Hepatocyte (in vitro differentiated cells): ENCODE measurements around the gene ILRUN. TPM values are rescaled to one million over a fixed set of nuclear protein-coding genes. Genes with fewer than 3 reads are reported as not detected.
"Not testable (repeated sequence)": the region's sequence is repeated elsewhere in the genome, so short reads cannot be mapped to it uniquely, and the experiment has no call there.

Experiments
- DNase-seq: peaks from one replicate; pipeline ENCODE4 v3.0.0-alpha.2; 2016; ENCODE audit warnings: low spot score
- H2AFZ ChIP-seq: fragments of 200-600 bp; sonication (generic); 2 replicates; pipeline ENCODE4 v1.6.0; 2016; ENCODE audit warnings: antibody characterized with exemption, mild to moderate bottlenecking
- H3K27ac ChIP-seq: fragments of 200-600 bp; sonication (generic); 2 replicates; pipeline ENCODE4 v1.5.1; 2016; ENCODE audit warnings: mild to moderate bottlenecking
- H3K27me3 ChIP-seq: fragments of 200-600 bp; sonication (generic); 2 replicates; pipeline ENCODE4 v1.6.1; 2016
- H3K36me3 ChIP-seq: fragments of 200-600 bp; sonication (generic); replicated peaks from 2 replicates; pipeline ENCODE4 v1.5.1; 2016; ENCODE audit warnings: low read depth; ENCODE audit not compliant: insufficient read depth
- H3K4me1 ChIP-seq: fragments of 200-600 bp; sonication (generic); 2 replicates; pipeline ENCODE4 v1.5.1; 2016; ENCODE audit warnings: mild to moderate bottlenecking, moderate library complexity; ENCODE audit not compliant: insufficient read depth
- H3K4me2 ChIP-seq: fragments of 200-600 bp; sonication (generic); 2 replicates; pipeline ENCODE4 v1.6.0; 2016
- H3K4me3 ChIP-seq: fragments of 200-600 bp; sonication (generic); 2 replicates; pipeline ENCODE4 v1.5.1; 2016; ENCODE audit warnings: mild to moderate bottlenecking
- H3K79me2 ChIP-seq: fragments of 200-600 bp; sonication (generic); 2 replicates; pipeline ENCODE4 v1.6.0; 2017; ENCODE audit warnings: mild to moderate bottlenecking
- H3K9me2 ChIP-seq: fragments of 200-600 bp; sonication (generic); replicated peaks from 2 replicates; pipeline ENCODE4 v1.6.0; 2017; ENCODE audit warnings: mild to moderate bottlenecking; ENCODE audit not compliant: insufficient read depth
- H3K9me3 ChIP-seq: fragments of 200-600 bp; sonication (generic); 2 replicates; pipeline ENCODE4 v1.5.1; 2016; ENCODE audit warnings: low read depth, mild to moderate bottlenecking
- H4K20me1 ChIP-seq: fragments of 200-600 bp; sonication (generic); 2 replicates; pipeline ENCODE4 v1.6.0; 2016; ENCODE audit warnings: mild to moderate bottlenecking; ENCODE audit not compliant: insufficient read depth, poor library complexity, severe bottlenecking
- EZH2 ChIP-seq: fragments of 200-600 bp; sonication (generic); IDR thresholded peaks from 2 replicates; pipeline ENCODE4 v1.6.1; 2016; ENCODE audit warnings: antibody characterized with exemption, mild to moderate bottlenecking, borderline replicate concordance
- EZH2phosphoT487 ChIP-seq: fragments of 200-600 bp; sonication (generic); IDR thresholded peaks from one replicate; pipeline ENCODE4 v1.6.1; 2018; ENCODE audit warnings: antibody characterized with exemption, mild to moderate bottlenecking, low read depth, moderate library complexity; ENCODE audit not compliant: unreplicated experiment, severe bottlenecking
- WGBS: methylation state at CpG from one replicate; pipeline ENCODE4 v1.1.6; 2016; ENCODE audit warnings: low lambda C conversion rate; ENCODE audit errors: missing lambda C conversion rate; 5-methylcytosine and 5-hydroxymethylcytosine counted together
- polyA plus RNA-seq: library from polyadenylated mRNA; unstranded; fragments of >200 nt; fragmentation: Nextera tagmentation; extraction: Ambion mirVana; gene quantifications from 2 replicates; pipeline ENCODE4 v1.2.1, GENCODE V29; 2016
- total RNA-seq: library from RNA; depleted of rRNA; stranded (reverse); fragments of >200 nt; gene quantifications from 2 replicates; pipeline ENCODE4 v1.2.3, GENCODE V29; 2014
- TF ChIP-seq, protein P1 (sequence below): fragments of 200-600 bp; sonication (generic); IDR thresholded peaks from 2 replicates; pipeline ENCODE4 v1.5.1; 2016; ENCODE audit warnings: antibody characterized with exemption, mild to moderate bottlenecking; ENCODE audit not compliant: poor library complexity

The ILRUN gene
- total and polyA plus RNA-seq, 2 experiments from 2014 or later = 12.7 to 61.3 TPM

DNA sequence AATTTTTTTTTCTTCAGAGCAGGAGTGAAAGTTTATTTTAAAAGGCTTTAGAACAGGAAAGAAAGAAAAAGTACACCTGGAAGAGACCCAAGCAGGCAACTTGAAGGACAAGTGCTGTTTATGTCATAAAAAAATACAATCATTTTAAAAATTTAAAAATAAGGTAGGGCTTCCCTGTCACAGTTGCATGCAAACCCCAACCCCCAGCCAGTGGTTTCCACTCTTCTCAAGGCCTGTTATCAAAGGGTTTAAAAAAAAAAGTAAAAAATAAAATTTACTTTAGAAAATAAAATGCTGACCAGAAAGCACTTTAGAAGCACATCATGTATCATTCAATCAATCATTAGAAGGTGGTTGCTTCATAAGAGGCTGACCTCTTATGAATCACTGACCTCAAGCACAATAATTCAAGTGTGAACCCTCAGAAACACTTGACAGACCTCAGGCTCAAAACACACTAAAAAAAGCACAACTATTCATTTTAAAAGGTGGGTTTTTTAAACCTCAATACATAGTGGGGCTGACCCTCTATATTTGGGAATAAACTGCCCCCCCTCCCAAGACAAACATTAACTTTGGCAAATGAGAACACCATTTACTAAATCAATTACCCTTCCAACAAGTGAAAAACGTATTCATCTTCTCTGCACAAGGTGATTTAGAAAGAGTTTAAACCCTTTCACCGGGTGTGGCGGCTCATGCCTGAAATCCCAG lies 15.6 kb downstream of the ILRUN start:
- TF ChIP-seq EZH2 = no peak
- no peak for TF ChIP-seq EZH2phosphoT487
- TF ChIP-seq, protein P1, sequence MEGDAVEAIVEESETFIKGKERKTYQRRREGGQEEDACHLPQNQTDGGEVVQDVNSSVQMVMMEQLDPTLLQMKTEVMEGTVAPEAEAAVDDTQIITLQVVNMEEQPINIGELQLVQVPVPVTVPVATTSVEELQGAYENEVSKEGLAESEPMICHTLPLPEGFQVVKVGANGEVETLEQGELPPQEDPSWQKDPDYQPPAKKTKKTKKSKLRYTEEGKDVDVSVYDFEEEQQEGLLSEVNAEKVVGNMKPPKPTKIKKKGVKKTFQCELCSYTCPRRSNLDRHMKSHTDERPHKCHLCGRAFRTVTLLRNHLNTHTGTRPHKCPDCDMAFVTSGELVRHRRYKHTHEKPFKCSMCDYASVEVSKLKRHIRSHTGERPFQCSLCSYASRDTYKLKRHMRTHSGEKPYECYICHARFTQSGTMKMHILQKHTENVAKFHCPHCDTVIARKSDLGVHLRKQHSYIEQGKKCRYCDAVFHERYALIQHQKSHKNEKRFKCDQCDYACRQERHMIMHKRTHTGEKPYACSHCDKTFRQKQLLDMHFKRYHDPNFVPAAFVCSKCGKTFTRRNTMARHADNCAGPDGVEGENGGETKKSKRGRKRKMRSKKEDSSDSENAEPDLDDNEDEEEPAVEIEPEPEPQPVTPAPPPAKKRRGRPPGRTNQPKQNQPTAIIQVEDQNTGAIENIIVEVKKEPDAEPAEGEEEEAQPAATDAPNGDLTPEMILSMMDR = no peak
- WGBS = 84% methylated on average over 3 of the region's 3 CpGs
- Histone ChIP-seq H3K79me2 (peaks cover 100% of the 10 kb centered on the region), H3K27ac (peak overlapping the region; percentile 60), H3K4me2 (peak overlapping the region; percentile 35), H4K20me1 (peaks cover 47% of the 10 kb centered on the region), H3K36me3 (no peaks in the 10 kb centered on the region), H3K4me3 (no peak overlapping the region), H2AFZ (no peak overlapping the region), H3K27me3 (no peaks in the 10 kb centered on the region), H3K9me3 (no peaks in the 10 kb centered on the region), H3K4me1 (peaks cover 18% of the 10 kb centered on the region), H3K9me2 (no peaks in the 10 kb centered on the region)
- no peak for DNase-seq

DNA sequence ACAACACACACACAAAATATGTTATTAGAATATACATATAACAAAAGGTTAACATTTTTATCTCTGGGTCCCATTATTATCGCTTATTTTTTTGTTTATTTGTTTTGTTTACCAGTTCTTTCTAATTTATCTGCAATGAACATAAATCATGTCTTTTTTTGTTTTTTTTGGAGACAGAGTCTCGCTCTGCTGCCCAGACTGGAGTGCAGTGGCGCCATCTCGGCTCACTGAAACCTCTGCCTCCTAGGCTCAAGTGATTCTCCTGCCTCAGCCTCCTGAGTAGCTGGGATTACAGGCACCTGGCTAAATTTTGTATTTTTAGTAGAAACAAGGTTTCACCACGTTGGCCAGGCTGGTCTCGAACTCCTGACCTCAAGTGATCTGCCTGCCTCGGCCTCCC lies 16.3 kb downstream of the ILRUN start:
- Histone ChIP-seq H4K20me1 (peaks cover 47% of the 10 kb centered on the region), H3K79me2 (peaks cover 100% of the 10 kb centered on the region), H3K4me2 (peak overlapping the region; percentile 35), H3K4me1 (peaks cover 18% of the 10 kb centered on the region), H3K27ac (peak overlapping the region; percentile 60)
- H3K9me3 ChIP-seq, DNase-seq, H3K36me3 ChIP-seq, H3K4me3 ChIP-seq, H3K9me2 ChIP-seq, H3K27me3 ChIP-seq, H2AFZ ChIP-seq: not testable (repeated sequence)
- WGBS = 89% methylated on average over 7 of the region's 7 CpGs

DNA sequence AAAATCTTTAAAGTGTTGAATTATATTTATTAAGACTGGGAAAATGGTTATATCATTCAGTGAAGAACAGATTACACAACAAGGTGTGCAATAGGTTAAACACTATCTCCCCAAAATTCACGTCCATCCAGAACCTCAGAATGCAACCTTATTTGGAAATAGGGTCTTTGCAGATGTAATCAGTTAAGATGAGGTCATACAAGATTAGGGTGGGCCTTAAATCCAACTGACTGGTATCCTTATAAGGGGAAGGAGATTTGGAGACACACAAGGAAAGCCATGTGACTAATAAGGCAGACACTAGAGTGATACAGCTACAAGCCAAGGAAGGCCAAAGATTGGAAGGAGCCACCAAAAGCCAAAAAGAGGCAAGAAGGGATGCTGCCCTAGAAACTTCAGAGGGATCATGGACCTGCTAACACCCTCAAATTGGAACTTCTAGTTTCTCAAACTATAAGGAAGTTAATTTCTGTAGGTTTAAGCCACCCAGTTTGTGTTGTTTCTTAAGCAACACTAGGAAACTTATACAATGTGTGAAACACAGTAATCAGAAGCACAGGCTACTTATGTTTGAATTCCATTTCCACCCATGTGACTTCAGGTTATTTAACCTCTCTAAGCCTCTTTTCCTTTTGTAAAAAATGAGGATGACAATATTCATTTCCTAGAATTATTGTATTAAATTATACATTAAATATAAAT lies 16.9 kb downstream of the ILRUN start:
- peak overlapping the region; percentile 50 for H3K27ac ChIP-seq

DNA sequence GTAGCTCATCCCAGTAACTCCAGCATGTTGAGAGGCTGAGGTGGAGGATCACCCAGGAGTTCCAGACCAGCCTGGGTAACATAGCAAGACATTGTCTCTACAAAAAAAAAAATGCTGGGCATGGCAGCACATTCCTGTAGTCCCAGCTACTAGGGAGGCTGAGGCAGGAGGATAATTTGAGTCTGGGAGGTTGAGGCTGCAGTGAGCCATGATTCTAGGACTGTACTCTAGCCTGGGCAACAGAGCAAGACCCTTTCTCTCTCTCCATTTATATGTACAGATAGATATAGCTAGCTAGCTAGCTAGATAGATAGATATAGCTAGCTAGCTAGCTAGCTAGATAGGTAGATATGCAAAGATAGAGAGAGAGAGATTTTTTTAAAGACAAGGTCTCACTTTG lies 20.4 kb downstream of the ILRUN start:
- peaks cover 23% of the 10 kb centered on the region for H4K20me1 ChIP-seq
- H3K4me2 ChIP-seq = no peak overlapping the region
- DNase-seq = no peak
- no peak overlapping the region for H2AFZ ChIP-seq
- H3K36me3 ChIP-seq = no peaks in the 10 kb centered on the region
- no peaks in the 10 kb centered on the region for H3K27me3 ChIP-seq
- peaks cover 43% of the 10 kb centered on the region for H3K4me1 ChIP-seq
- TF ChIP-seq, protein P1 = no peak
- H3K27ac ChIP-seq = no peak overlapping the region
- H3K9me3 ChIP-seq = no peaks in the 10 kb centered on the region
- H3K79me2 ChIP-seq = peaks cover 100% of the 10 kb centered on the region
- no peak overlapping the region for H3K4me3 ChIP-seq
- H3K9me2 ChIP-seq = no peaks in the 10 kb centered on the region

More for the DNA sequence above, 16.9 kb downstream of the ILRUN start:
- Histone ChIP-seq H3K4me3 (no peak overlapping the region), H3K9me2 (no peaks in the 10 kb centered on the region), H4K20me1 (peaks cover 46% of the 10 kb centered on the region), H3K4me2 (no peak overlapping the region), H3K27me3 (no peaks in the 10 kb centered on the region), H2AFZ (no peak overlapping the region), H3K4me1 (peaks cover 23% of the 10 kb centered on the region), H3K9me3 (no peaks in the 10 kb centered on the region), H3K79me2 (peaks cover 100% of the 10 kb centered on the region), H3K36me3 (no peaks in the 10 kb centered on the region)
- TF ChIP-seq EZH2phosphoT487 (no peak), EZH2 (no peak)
- TF ChIP-seq, protein P1 = no peak
- 65% methylated on average over 1 of the region's 1 CpG for WGBS
- no peak for DNase-seq

DNA sequence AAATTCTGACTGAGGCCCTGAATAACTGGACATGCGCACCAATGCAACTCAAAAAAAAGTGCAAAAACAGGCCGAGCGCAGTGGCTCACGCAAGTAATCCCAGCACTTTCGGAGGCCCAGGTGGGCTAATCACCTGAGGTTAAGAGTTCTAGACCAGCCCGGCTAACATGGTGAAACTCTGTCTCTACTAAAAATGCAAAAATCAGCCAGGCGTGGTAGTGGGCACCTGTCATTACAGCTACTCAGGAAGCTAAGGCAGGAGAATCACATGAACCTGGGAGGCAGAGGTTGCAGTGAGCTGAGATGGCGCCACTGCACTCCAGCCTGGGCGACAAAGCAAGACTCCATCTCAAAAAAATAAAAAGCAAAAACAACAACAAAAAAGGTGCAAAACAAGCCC lies 21.6 kb downstream of the ILRUN start:
- not testable (repeated sequence) for H3K4me3 ChIP-seq, H3K9me2 ChIP-seq, H3K27me3 ChIP-seq, H3K36me3 ChIP-seq, H3K9me3 ChIP-seq, H2AFZ ChIP-seq, DNase-seq
- H4K20me1 ChIP-seq = peaks cover 19% of the 10 kb centered on the region
- peaks cover 32% of the 10 kb centered on the region for H3K4me1 ChIP-seq
- peak overlapping the region; percentile 50 for H3K4me2 ChIP-seq
- WGBS = 86% methylated on average over 9 of the region's 9 CpGs
- H3K27ac ChIP-seq = peak overlapping the region; percentile 53
- peaks cover 100% of the 10 kb centered on the region for H3K79me2 ChIP-seq
